T-helper 2 cell treated with Interferon-gamma antibody and Interleukin-4, amounts not matched to agents 5 μg/mL and 100 μg/mL, for 36 hours (primary cell): ENCODE results near the gene MTRF1L.

Source experiments
- DNase-seq: peaks from one replicate; pipeline ENCODE4 v3.0.0; 2021; ENCODE audit warnings: low spot score
- H3K27ac Mint-ChIP-seq: one replicate; pipeline ENCODE4 v1.8.0; 2021; ENCODE audit warnings: mild to moderate bottlenecking, mixed read lengths
- H3K27me3 Mint-ChIP-seq: one replicate; pipeline ENCODE4 v1.8.0; 2021; ENCODE audit warnings: low read depth, mixed read lengths
- H3K36me3 Mint-ChIP-seq: one replicate; pipeline ENCODE4 v1.8.0; 2021; ENCODE audit warnings: low read depth, mixed read lengths
- H3K4me1 Mint-ChIP-seq: one replicate; pipeline ENCODE4 v1.8.0; 2021; ENCODE audit warnings: low read depth, mixed read lengths
- H3K4me3 Mint-ChIP-seq: one replicate; pipeline ENCODE4 v1.8.0; 2022; ENCODE audit warnings: mild to moderate bottlenecking, moderate library complexity, mixed read lengths
- H3K9me3 Mint-ChIP-seq: one replicate; pipeline ENCODE4 v1.8.0; 2021; ENCODE audit warnings: mixed read lengths

MTRF1L gene

GRCh38 chr6:152942319-152942869 lies 60.1 kb downstream of the MTRF1L start:
- H3K4me1 Mint-ChIP-seq: no peaks in the 10 kb centered on the region
- H3K36me3 Mint-ChIP-seq: no peaks in the 10 kb centered on the region
- H3K9me3 Mint-ChIP-seq: no peaks in the 10 kb centered on the region

GRCh38 chr6:152941746-152942145 lies 60.8 kb downstream of the MTRF1L start:
- no peaks in the 10 kb centered on the region for H3K4me1 Mint-ChIP-seq
- no peak overlapping the region for H3K4me3 Mint-ChIP-seq
- H3K9me3 Mint-ChIP-seq: no peaks in the 10 kb centered on the region
- H3K27ac Mint-ChIP-seq: no peak overlapping the region
- peaks cover 19% of the 10 kb centered on the region for H3K27me3 Mint-ChIP-seq
- DNase-seq: no peak
- no peaks in the 10 kb centered on the region for H3K36me3 Mint-ChIP-seq

More at GRCh38 chr6:152942319-152942869, 60.1 kb downstream of the MTRF1L start:
- peaks cover 20% of the 10 kb centered on the region for H3K27me3 Mint-ChIP-seq
- no peak for DNase-seq
- no peak overlapping the region for H3K4me3 Mint-ChIP-seq
- no peak overlapping the region for H3K27ac Mint-ChIP-seq
